HFFc6 (cell line): ENCODE results near the gene PHOSPHO2. TPM values are rescaled to one million over a fixed set of nuclear protein-coding genes. Genes with fewer than 3 reads are reported as not detected.

Source experiments
- DNase-seq: peaks from one replicate; pipeline ENCODE4 v3.0.0-alpha.2; 2018
- H3K27ac Mint-ChIP-seq: 2 replicates; pipeline ENCODE4 v1.8.0; 2020; ENCODE audit warnings: mild to moderate bottlenecking, mixed read lengths
- H3K27me3 Mint-ChIP-seq: 2 replicates; pipeline ENCODE4 v1.8.0; 2021; ENCODE audit warnings: mild to moderate bottlenecking, moderate library complexity, mixed read lengths; ENCODE audit not compliant: insufficient read depth
- H3K36me3 Mint-ChIP-seq: 2 replicates; pipeline ENCODE4 v1.8.0; 2021; ENCODE audit warnings: low read depth, mixed read lengths
- H3K4me1 Mint-ChIP-seq: 2 replicates; pipeline ENCODE4 v1.8.0; 2020; ENCODE audit warnings: low read depth, mixed read lengths
- H3K4me3 Mint-ChIP-seq: 2 replicates; pipeline ENCODE4 v1.8.0; 2020; ENCODE audit warnings: mild to moderate bottlenecking, moderate library complexity, mixed read lengths
- H3K9me3 Mint-ChIP-seq: 2 replicates; pipeline ENCODE4 v1.8.0; 2020; ENCODE audit warnings: mild to moderate bottlenecking, mixed read lengths
- CTCF ChIP-seq: fragments of 200-600 bp; sonication (generic); IDR thresholded peaks from 2 replicates; pipeline ENCODE4 v1.5.0; 2021; ENCODE audit warnings: antibody characterized with exemption, mild to moderate bottlenecking
- total RNA-seq, 6 experiments: library from RNA; stranded (reverse); fragmentation: NEBNext Ultra II Directional; extraction: Animal tissue kit (Norgen Biotek cat#: 25700); gene quantifications; 2 replicates in 1 of 6; 3 replicates in 5 of 6; pipeline ENCODE4 v1.2.3, GENCODE V29; 2021

PHOSPHO2 gene
- total RNA-seq, 6 experiments from 2014 or later, result 1.6 to 2.6 (median 2.0) TPM

GRCh38 chr2:169658877-169659276, 35.4 kb upstream of the PHOSPHO2 start:
- Mint-ChIP-seq H3K9me3 (no peaks in the 10 kb centered on the region), H3K4me3 (no peak overlapping the region), H3K4me1 (no peaks in the 10 kb centered on the region), H3K27me3 (no peaks in the 10 kb centered on the region; the same call in 1 of the 2 replicates), H3K27ac (no peak overlapping the region), H3K36me3 (no peaks in the 10 kb centered on the region)
- no peak for TF ChIP-seq CTCF
- DNase-seq, result no peak

GRCh38 chr2:169659320-169659719, 34.9 kb upstream of the PHOSPHO2 start:
- Mint-ChIP-seq H3K4me3 (no peak overlapping the region), H3K36me3 (no peaks in the 10 kb centered on the region), H3K9me3 (no peaks in the 10 kb centered on the region), H3K4me1 (peaks cover 1% of the 10 kb centered on the region), H3K27me3 (no peaks in the 10 kb centered on the region; the same call in 1 of the 2 replicates), H3K27ac (no peak overlapping the region)
- TF ChIP-seq CTCF, result no peak
- DNase-seq, result no peak

- TF ChIP-seq CTCF, result no peak
- no peaks in the 10 kb centered on the region for H3K9me3 Mint-ChIP-seq
- no peak overlapping the region for H3K4me3 Mint-ChIP-seq
- no peak overlapping the region for H3K27ac Mint-ChIP-seq
- no peaks in the 10 kb centered on the region for H3K36me3 Mint-ChIP-seq
- H3K4me1 Mint-ChIP-seq, result peaks cover 21% of the 10 kb centered on the region
- peaks cover 3% of the 10 kb centered on the region for H3K27me3 Mint-ChIP-seq
- no peak for DNase-seq
Observed at GRCh38 chr2:169661265-169661664, 33.0 kb upstream of the PHOSPHO2 start.

GRCh38 chr2:169662744-169663143, 31.5 kb upstream of the PHOSPHO2 start:
- no peaks in the 10 kb centered on the region for H3K9me3 Mint-ChIP-seq
- H3K27ac Mint-ChIP-seq, result no peak overlapping the region
- DNase-seq, result no peak
- no peaks in the 10 kb centered on the region for H3K36me3 Mint-ChIP-seq
- H3K4me3 Mint-ChIP-seq, result no peak overlapping the region
- H3K4me1 Mint-ChIP-seq, result peaks cover 21% of the 10 kb centered on the region
- no peak for TF ChIP-seq CTCF
- H3K27me3 Mint-ChIP-seq, result peaks cover 3% of the 10 kb centered on the region

- Mint-ChIP-seq H3K9me3 (no peaks in the 10 kb centered on the region), H3K4me3 (no peak overlapping the region), H3K36me3 (no peaks in the 10 kb centered on the region)
Observed at GRCh38 chr2:169663247-169663646, 31.0 kb upstream of the PHOSPHO2 start.

More at GRCh38 chr2:169663247-169663646, 31.0 kb upstream of the PHOSPHO2 start:
- peaks cover 21% of the 10 kb centered on the region for H3K4me1 Mint-ChIP-seq
- no peak for DNase-seq
- no peak overlapping the region for H3K27ac Mint-ChIP-seq
- TF ChIP-seq CTCF, result no peak
- peaks cover 3% of the 10 kb centered on the region for H3K27me3 Mint-ChIP-seq
